ENCODE measurements around the gene KCNE3.
A peak's percentile ranks its signal among the peaks of the same experiment; 100 is the strongest.

KCNE3 gene

GRCh38 chr11:74462631-74463030 lies 4.7 kb downstream of the KCNE3 start:
- Histone ChIP-seq H3K27ac (replicated peaks) (peak overlapping the region; percentile 79), H3K27me3 (ENCODE audit: insufficient read depth, poor library complexity, severe bottlenecking) (no peaks in the 10 kb centered on the region), H3K4me3 (replicated peaks; ENCODE audit: insufficient read depth, low read length) (no peak overlapping the region)
- TF ChIP-seq POLR2AphosphoS5 (IDR thresholded peaks at IDR 0.05; ENCODE audit: low read depth) = no peak
- no peak for TF ChIP-seq GABPA (IDR thresholded peaks at IDR 0.05; ENCODE audit: low read depth)
- peak; percentile 91 for TF ChIP-seq SPI1 (IDR thresholded peaks at IDR 0.05; ENCODE audit: borderline replicate concordance, low read depth)
- DNase-seq (ENCODE audit: low read depth in 1 of 2, low spot score in 1 of 2) = peak; percentile 53 to 54

GRCh38 chr11:74462009-74462408 lies 5.3 kb downstream of the KCNE3 start:
- DNase-seq (ENCODE audit: low read depth in 1 of 2, low spot score in 1 of 2) = peak; percentile 94 to 95
- Histone ChIP-seq H3K4me3 (replicated peaks; ENCODE audit: insufficient read depth, low read length) (peak overlapping the region; percentile 57), H3K27me3 (ENCODE audit: insufficient read depth, poor library complexity, severe bottlenecking) (no peaks in the 10 kb centered on the region), H3K27ac (replicated peaks) (peak overlapping the region; percentile 79)
- TF ChIP-seq CTCF (IDR thresholded peaks at IDR 0.05; ENCODE audit: insufficient read depth, low read length) (no peak), SPI1 (IDR thresholded peaks at IDR 0.05; ENCODE audit: borderline replicate concordance, low read depth) (no peak), GABPA (IDR thresholded peaks at IDR 0.05; ENCODE audit: low read depth) (no peak), POLR2AphosphoS5 (IDR thresholded peaks at IDR 0.05; ENCODE audit: low read depth) (0 out of 2 replicates have a peak, but pooled peaks have one; percentile 37), REST (IDR thresholded peaks at IDR 0.05; ENCODE audit: insufficient replicate concordance, low read depth) (no peak)

GRCh38 chr11:74460481-74461154 lies 6.7 kb downstream of the KCNE3 start:
- peak; percentile 95 for TF ChIP-seq SPI1 (IDR thresholded peaks at IDR 0.05; ENCODE audit: borderline replicate concordance, low read depth)
- TF ChIP-seq GABPA (IDR thresholded peaks at IDR 0.05; ENCODE audit: low read depth) = no peak
- DNase-seq (ENCODE audit: low read depth in 1 of 2, low spot score in 1 of 2) = peak; percentile 74 to 78
- peak overlapping the region; percentile 79 for H3K27ac ChIP-seq (replicated peaks)
- H3K27me3 ChIP-seq (ENCODE audit: insufficient read depth, poor library complexity, severe bottlenecking) = no peaks in the 10 kb centered on the region
- peak overlapping the region; percentile 57 for H3K4me3 ChIP-seq (replicated peaks; ENCODE audit: insufficient read depth, low read length)

- TF ChIP-seq SPI1 (IDR thresholded peaks at IDR 0.05; ENCODE audit: borderline replicate concordance, low read depth) (no peak), REST (IDR thresholded peaks at IDR 0.05; ENCODE audit: insufficient replicate concordance, low read depth) (no peak), POLR2AphosphoS5 (IDR thresholded peaks at IDR 0.05; ENCODE audit: low read depth) (no peak), CTCF (IDR thresholded peaks at IDR 0.05; ENCODE audit: insufficient read depth, low read length) (no peak), GABPA (IDR thresholded peaks at IDR 0.05; ENCODE audit: low read depth) (no peak)
- no peak for DNase-seq (ENCODE audit: low read depth in 1 of 2, low spot score in 1 of 2)
- peak overlapping the region; percentile 79 for H3K27ac ChIP-seq (replicated peaks)
- H3K27me3 ChIP-seq (ENCODE audit: insufficient read depth, poor library complexity, severe bottlenecking) = no peaks in the 10 kb centered on the region
- peak overlapping the region; percentile 57 for H3K4me3 ChIP-seq (replicated peaks; ENCODE audit: insufficient read depth, low read length)
Observed at GRCh38 chr11:74460065-74460464, 7.3 kb downstream of the KCNE3 start.
